ENCODE results near the gene HOTAIR. TPM values are rescaled to one million over a fixed set of nuclear protein-coding genes. Genes with fewer than 3 reads are reported as not detected.

HOTAIR gene
- total RNA-seq, 4 donors from 2014 or later: 4.9 to 14.9 (median 9.7) TPM

DNA sequence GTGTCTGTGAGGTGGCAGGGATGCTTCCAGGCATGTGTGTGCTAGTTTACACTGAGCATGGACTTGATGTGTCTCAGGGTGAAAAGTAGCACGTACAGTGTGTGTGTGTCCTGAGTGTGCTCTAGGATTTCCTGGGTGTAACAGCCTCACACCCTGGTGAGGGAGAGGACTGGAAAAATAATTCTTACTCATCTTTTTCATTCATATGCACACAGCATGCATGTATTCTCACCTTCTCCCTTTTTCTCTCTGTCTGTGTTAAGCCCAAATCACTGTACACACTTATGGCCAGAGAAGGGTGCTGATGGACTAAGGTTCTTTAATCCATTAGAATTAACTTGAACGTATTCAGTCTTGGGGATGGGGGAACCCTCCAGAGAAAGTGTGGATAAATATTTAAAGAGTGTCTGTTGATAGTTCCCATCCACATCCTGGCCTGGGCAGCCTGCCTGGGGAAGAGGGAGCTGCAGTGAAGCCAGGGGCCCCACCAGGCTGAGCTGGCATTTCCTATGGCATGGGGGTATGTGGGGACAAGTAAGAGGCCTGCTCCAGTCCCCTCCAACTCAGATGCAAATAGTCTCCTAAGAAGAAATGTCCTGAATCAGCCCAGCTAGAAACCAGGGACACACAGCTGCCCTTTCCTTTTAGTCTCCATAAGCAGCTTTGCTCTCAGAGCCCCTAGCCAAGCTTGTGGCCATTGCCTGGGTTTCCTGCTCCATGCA is 32.9 kb upstream of the HOTAIR start:
- DNase-seq (ENCODE audit: low spot score in 2 of 2): no peak
- intact Hi-C loops (cut with DNase I; ENCODE audit: low total_unique reads): loop anchor here (2.0 kb wide), 1 partner anchor 195 kb away; no protein-coding TSS in a partner anchor
- H3K4me3 ChIP-seq (ENCODE audit: low read depth, poor library complexity, severe bottlenecking): no peak overlapping the region
- TF ChIP-seq, protein P1, sequence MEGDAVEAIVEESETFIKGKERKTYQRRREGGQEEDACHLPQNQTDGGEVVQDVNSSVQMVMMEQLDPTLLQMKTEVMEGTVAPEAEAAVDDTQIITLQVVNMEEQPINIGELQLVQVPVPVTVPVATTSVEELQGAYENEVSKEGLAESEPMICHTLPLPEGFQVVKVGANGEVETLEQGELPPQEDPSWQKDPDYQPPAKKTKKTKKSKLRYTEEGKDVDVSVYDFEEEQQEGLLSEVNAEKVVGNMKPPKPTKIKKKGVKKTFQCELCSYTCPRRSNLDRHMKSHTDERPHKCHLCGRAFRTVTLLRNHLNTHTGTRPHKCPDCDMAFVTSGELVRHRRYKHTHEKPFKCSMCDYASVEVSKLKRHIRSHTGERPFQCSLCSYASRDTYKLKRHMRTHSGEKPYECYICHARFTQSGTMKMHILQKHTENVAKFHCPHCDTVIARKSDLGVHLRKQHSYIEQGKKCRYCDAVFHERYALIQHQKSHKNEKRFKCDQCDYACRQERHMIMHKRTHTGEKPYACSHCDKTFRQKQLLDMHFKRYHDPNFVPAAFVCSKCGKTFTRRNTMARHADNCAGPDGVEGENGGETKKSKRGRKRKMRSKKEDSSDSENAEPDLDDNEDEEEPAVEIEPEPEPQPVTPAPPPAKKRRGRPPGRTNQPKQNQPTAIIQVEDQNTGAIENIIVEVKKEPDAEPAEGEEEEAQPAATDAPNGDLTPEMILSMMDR (IDR thresholded peaks at IDR 0.05): no peak
- no peak for TF ChIP-seq POLR2A (IDR thresholded peaks at IDR 0.05)
- WGBS, 2 donors: 43 to 52% methylated on average over 2 of the region's 2 CpGs

DNA sequence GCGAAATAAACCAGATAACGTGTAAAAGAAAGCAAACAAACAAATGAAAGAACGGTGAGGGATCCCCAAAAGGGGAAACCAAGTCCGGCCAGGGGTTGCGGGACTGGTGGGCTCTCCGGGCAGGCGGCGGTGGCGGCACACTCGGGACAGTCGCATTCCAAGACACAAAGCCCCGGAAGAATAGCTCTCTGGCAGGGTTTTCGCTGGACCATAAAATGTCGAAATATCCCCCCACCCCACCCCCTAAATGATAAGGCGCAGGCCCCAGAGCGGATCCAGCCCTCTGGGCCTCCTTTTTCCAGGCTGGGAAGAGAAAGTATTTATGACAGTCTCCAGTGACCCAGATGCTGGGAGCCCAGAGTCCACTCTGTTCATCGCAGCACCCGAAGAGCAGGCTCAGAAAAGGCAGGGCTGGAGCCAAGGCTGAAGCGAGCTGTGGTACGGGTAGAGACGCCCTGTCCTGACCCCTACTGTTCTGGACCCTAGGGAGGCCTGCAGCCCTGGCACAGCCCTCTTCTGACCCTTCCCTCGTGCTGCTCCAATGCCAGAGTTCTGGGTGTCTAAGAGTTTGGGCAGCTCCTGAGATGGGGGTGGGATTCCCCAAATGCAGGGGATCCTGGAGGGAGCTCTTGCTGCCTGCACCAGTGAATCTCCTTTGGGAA is 31.9 kb upstream of the HOTAIR start:
- no peak overlapping the region for H3K4me3 ChIP-seq (ENCODE audit: low read depth, poor library complexity, severe bottlenecking)
- intact Hi-C loops (cut with DNase I; ENCODE audit: low total_unique reads): loop anchor here (2.0 kb wide), 1 partner anchor 196 kb away; no protein-coding TSS in a partner anchor
- WGBS, 2 donors: 44 to 52% methylated on average over 22 of the region's 22 CpGs
- no peak for DNase-seq (ENCODE audit: low spot score in 2 of 2)
- TF ChIP-seq, protein P1 (IDR thresholded peaks at IDR 0.05): no peak
- TF ChIP-seq POLR2A (IDR thresholded peaks at IDR 0.05): no peak

DNA sequence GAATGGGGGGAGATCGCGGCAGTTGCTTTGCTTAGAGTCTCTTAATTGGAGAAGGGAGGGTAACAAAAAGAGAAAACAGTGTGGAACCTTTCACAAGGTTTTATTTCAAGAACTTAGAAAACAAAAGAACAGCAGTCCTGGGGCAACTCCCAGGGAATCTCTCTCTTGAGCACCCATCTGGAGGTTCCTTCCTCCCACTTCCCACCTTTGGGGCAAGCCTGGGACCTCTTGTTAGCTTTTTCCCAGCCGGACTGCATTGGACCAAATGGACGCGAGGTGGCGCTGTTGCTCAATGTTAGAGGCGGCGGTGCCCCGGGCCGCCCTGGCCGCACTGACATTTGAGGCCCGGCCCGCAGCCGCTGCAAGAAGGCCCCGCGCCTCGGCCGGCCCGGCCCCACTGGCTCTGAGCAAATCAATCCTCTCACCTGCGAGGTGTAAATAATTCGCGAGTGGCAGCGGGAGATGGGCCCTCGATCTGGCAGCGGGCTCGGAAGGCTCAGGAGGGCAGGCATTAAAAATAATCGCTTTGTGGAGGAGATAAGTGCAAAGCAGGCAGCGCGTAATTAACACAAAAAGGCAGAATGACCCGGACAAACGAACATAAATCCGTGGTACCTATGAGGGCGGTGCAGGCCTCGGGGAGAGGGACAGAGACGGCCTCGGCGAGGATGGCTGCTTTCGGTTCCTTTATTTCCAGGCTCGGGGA is 31.3 kb upstream of the HOTAIR start:
- TF ChIP-seq, protein P1 (IDR thresholded peaks at IDR 0.05): peak in 1 of 3 donors; percentile 72
- no peak for TF ChIP-seq POLR2A (IDR thresholded peaks at IDR 0.05)
- intact Hi-C loops (cut with DNase I; ENCODE audit: low total_unique reads): loop anchor here (2.0 kb wide), 1 partner anchor 197 kb away; no protein-coding TSS in a partner anchor
- DNase-seq (ENCODE audit: low spot score in 2 of 2): peak; percentile 90 to 98
- 7 to 12% methylated on average over 39 of the region's 39 CpGs for WGBS, 2 donors
- no peak overlapping the region for H3K4me3 ChIP-seq (ENCODE audit: low read depth, poor library complexity, severe bottlenecking)

DNA sequence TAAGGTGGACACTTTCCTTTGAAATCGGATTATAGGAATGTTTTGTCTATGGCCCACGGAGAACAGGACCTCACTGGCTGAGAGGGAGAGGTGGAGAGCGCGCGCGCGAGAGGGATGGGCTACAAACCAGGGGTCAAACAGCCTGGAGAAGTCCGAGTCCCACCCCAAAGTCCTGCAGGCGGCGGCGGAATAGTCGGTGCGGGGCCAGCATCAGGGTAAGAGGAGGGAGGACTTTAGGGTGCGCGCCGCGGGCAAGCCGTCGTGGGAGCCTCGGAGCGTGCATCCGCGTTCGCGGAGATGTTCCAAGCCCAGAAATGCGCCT is 30.7 kb upstream of the HOTAIR start:
- H3K4me3 ChIP-seq (ENCODE audit: low read depth, poor library complexity, severe bottlenecking): no peak overlapping the region
- TF ChIP-seq, protein P1 (IDR thresholded peaks at IDR 0.05): no peak
- TF ChIP-seq POLR2A (IDR thresholded peaks at IDR 0.05): no peak
- no peak for DNase-seq (ENCODE audit: low spot score in 2 of 2)
- 32 to 37% methylated on average over 26 of the region's 26 CpGs for WGBS, 2 donors
- intact Hi-C loops (cut with DNase I; ENCODE audit: low total_unique reads): no loop called here

DNA sequence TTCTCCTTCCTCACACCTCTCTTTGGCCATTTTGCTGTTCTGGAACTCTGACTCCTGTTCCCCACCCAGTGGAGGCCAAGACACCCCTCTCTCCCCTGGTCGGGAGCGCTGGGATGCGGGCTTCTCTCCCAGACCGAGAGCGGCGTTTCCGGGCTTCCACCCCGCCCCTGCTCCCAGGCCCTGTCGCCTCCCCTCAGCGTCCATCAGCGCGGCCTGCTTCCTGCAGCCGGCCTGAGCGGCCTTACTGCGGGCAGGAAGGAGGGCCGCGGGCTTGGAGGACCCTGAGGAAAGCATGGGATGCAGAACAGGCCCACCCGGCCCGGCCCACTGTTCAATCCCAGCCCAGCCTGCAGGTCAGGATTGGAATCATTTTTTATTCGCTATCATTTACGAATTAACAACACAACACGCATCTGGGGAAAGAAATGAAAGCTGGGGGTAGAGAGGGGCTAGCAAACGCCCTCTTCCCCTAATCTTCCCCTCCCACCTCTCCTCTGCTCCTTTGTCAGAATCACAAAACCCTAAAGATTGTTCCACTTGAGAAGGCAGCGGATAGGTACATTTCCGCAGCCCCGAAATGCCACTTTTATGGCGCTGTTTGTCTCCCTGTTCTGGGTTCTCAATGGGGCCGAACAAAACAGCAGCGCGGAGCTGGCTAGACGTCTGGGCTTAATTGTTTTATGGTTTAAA is 30.2 kb upstream of the HOTAIR start:
- no peak for DNase-seq (ENCODE audit: low spot score in 2 of 2)
- no peak overlapping the region for H3K4me3 ChIP-seq (ENCODE audit: low read depth, poor library complexity, severe bottlenecking)
- WGBS, 2 donors: 36 to 54% methylated on average over 31 of the region's 31 CpGs
- intact Hi-C loops (cut with DNase I; ENCODE audit: low total_unique reads): no loop called here
- no peak for TF ChIP-seq POLR2A (IDR thresholded peaks at IDR 0.05)
- TF ChIP-seq, protein P1 (IDR thresholded peaks at IDR 0.05): no peak
